ENCODE results near the gene ZNF648. TPM values are rescaled to one million over a fixed set of nuclear protein-coding genes. Genes with fewer than 3 reads are reported as not detected.
"Not testable (repeated sequence)": the region's sequence is repeated elsewhere in the genome, so short reads cannot be mapped to it uniquely, and the experiment has no call there.

The ZNF648 gene
- total RNA-seq, 1 donor from 2014 or later, result 2.0 TPM

- Histone ChIP-seq H3K4me3 (no peak overlapping the region), H4K20me1 (ENCODE audit: low read depth) (no peaks in the 10 kb centered on the region), H3K9ac (no peak overlapping the region), H3K79me2 (ENCODE audit: low read depth) (no peaks in the 10 kb centered on the region), H3F3A (ENCODE audit: low read depth) (no peaks in the 10 kb centered on the region), H3K4me2 (no peak overlapping the region), H3K4me1 (no peaks in the 10 kb centered on the region), H3K36me3 (no peaks in the 10 kb centered on the region), H3K9me3 (ENCODE audit: low read depth) (no peaks in the 10 kb centered on the region), H3K27ac (no peak overlapping the region), H2AFZ (replicated peaks) (no peak overlapping the region), H3K27me3 (no peaks in the 10 kb centered on the region)
- Mint-ChIP-seq H3K9me3 (peaks cover 15% of the 10 kb centered on the region), H3K4me3 (no peak overlapping the region), H3K4me1 (no peaks in the 10 kb centered on the region), H3K27ac (no peak overlapping the region), H3K36me3 (no peaks in the 10 kb centered on the region), H3K27me3 (ENCODE audit: insufficient read depth, low read depth) (no peaks in the 10 kb centered on the region)
- no peak for TF ChIP-seq EZH2 (IDR thresholded peaks at IDR 0.05)
- TF ChIP-seq CTCF (IDR thresholded peaks at IDR 0.05), result no peak
- no peak for TF ChIP-seq EZH2phosphoT487 (IDR thresholded peaks at IDR 0.05)
- no peak for DNase-seq (ENCODE audit: low spot score)
These were observed 14.7 kb downstream of the ZNF648 start for GRCh38 chr1:182046763-182047162.

GRCh38 chr1:182045481-182045880 is 16.0 kb downstream of the ZNF648 start:
- not testable (repeated sequence) for H3K4me3 Mint-ChIP-seq; H3K4me2 ChIP-seq; H3K9ac ChIP-seq; H3K27me3 ChIP-seq; H3K79me2 ChIP-seq (ENCODE audit: low read depth); H3F3A ChIP-seq (ENCODE audit: low read depth); H3K4me1 Mint-ChIP-seq; H2AFZ ChIP-seq (replicated peaks); DNase-seq (ENCODE audit: low spot score); H3K4me1 ChIP-seq; H3K27ac ChIP-seq; H3K27ac Mint-ChIP-seq; H3K36me3 Mint-ChIP-seq; H4K20me1 ChIP-seq (ENCODE audit: low read depth); H3K4me3 ChIP-seq; H3K36me3 ChIP-seq; H3K27me3 Mint-ChIP-seq (ENCODE audit: insufficient read depth, low read depth); H3K9me3 ChIP-seq (ENCODE audit: low read depth)
- peaks cover 15% of the 10 kb centered on the region for H3K9me3 Mint-ChIP-seq

- Histone ChIP-seq H3K9ac (no peak overlapping the region), H3K27ac (no peak overlapping the region), H3F3A (ENCODE audit: low read depth) (no peaks in the 10 kb centered on the region), H3K4me1 (no peaks in the 10 kb centered on the region), H3K36me3 (no peaks in the 10 kb centered on the region), H4K20me1 (ENCODE audit: low read depth) (no peaks in the 10 kb centered on the region), H3K9me3 (ENCODE audit: low read depth) (peaks cover 12% of the 10 kb centered on the region), H2AFZ (replicated peaks) (no peak overlapping the region), H3K79me2 (ENCODE audit: low read depth) (no peaks in the 10 kb centered on the region), H3K27me3 (no peaks in the 10 kb centered on the region), H3K4me3 (no peak overlapping the region), H3K4me2 (no peak overlapping the region)
- peaks cover 16% of the 10 kb centered on the region for H3K9me3 Mint-ChIP-seq
- H3K4me3 Mint-ChIP-seq, result no peak overlapping the region
- H3K4me1 Mint-ChIP-seq, result no peaks in the 10 kb centered on the region
- H3K36me3 Mint-ChIP-seq, result peaks cover under 1% of the 10 kb centered on the region
- DNase-seq (ENCODE audit: low spot score), result no peak
- TF ChIP-seq EZH2 (IDR thresholded peaks at IDR 0.05) (no peak), CTCF (IDR thresholded peaks at IDR 0.05) (no peak), EZH2phosphoT487 (IDR thresholded peaks at IDR 0.05) (no peak)
- H3K27ac Mint-ChIP-seq, result no peak overlapping the region
- H3K27me3 Mint-ChIP-seq (ENCODE audit: insufficient read depth, low read depth), result no peaks in the 10 kb centered on the region
These were observed 19.9 kb downstream of the ZNF648 start for GRCh38 chr1:182041615-182042014.

- H3K36me3 ChIP-seq, result no peaks in the 10 kb centered on the region
- H4K20me1 ChIP-seq (ENCODE audit: low read depth), result no peaks in the 10 kb centered on the region
- H3K27ac Mint-ChIP-seq, result no peak overlapping the region
- no peak for DNase-seq (ENCODE audit: low spot score)
- H3K4me1 Mint-ChIP-seq, result no peaks in the 10 kb centered on the region
- no peaks in the 10 kb centered on the region for H3K27me3 ChIP-seq
- H3K9ac ChIP-seq, result no peak overlapping the region
- TF ChIP-seq EZH2 (IDR thresholded peaks at IDR 0.05) (no peak), CTCF (IDR thresholded peaks at IDR 0.05) (no peak), EZH2phosphoT487 (IDR thresholded peaks at IDR 0.05) (no peak)
- no peaks in the 10 kb centered on the region for H3K4me1 ChIP-seq
- no peaks in the 10 kb centered on the region for H3K27me3 Mint-ChIP-seq (ENCODE audit: insufficient read depth, low read depth)
- no peaks in the 10 kb centered on the region for H3K79me2 ChIP-seq (ENCODE audit: low read depth)
- peaks cover 6% of the 10 kb centered on the region for H3K9me3 Mint-ChIP-seq
- H2AFZ ChIP-seq (replicated peaks), result no peak overlapping the region
- no peak overlapping the region for H3K4me2 ChIP-seq
- H3K36me3 Mint-ChIP-seq, result peaks cover 2% of the 10 kb centered on the region
- H3K27ac ChIP-seq, result no peak overlapping the region
- no peaks in the 10 kb centered on the region for H3F3A ChIP-seq (ENCODE audit: low read depth)
- H3K9me3 ChIP-seq (ENCODE audit: low read depth), result peaks cover 12% of the 10 kb centered on the region
- no peak overlapping the region for H3K4me3 ChIP-seq
- no peak overlapping the region for H3K4me3 Mint-ChIP-seq
These were observed 23.3 kb downstream of the ZNF648 start for GRCh38 chr1:182038220-182038619.
